Measurements from ENCODE around the gene RASSF9. TPM values are rescaled to one million over a fixed set of nuclear protein-coding genes. Genes with fewer than 3 reads are reported as not detected.

RASSF9 gene
- total RNA-seq: 0.32 and 0.43 TPM in 2 replicates

- peak; percentile 80 for DNase-seq (ENCODE audit: low read depth)
- TF ChIP-seq CTCF (IDR thresholded peaks at IDR 0.05; ENCODE audit: insufficient read depth, low read depth, low read length): no peak
- peak within 1 kb of the TSS; percentile 17 for H3K4me3 ChIP-seq (ENCODE audit: low read depth, low read length)
Observed at GRCh38 chr12:85836197-85837090, at the start of gene RASSF9. Gene RASSF9 (minus strand): TSS chr12:85836409. CDS start chr12:85836201, 208 bp downstream.

- no peak for DNase-seq (ENCODE audit: low read depth)
- H3K4me3 ChIP-seq (ENCODE audit: low read depth, low read length): no peak overlapping the region
- TF ChIP-seq CTCF (IDR thresholded peaks at IDR 0.05; ENCODE audit: insufficient read depth, low read depth, low read length): no peak
Observed at GRCh38 chr12:85883763-85884162, 47.6 kb upstream of the RASSF9 start.

- TF ChIP-seq CTCF (IDR thresholded peaks at IDR 0.05; ENCODE audit: insufficient read depth, low read depth, low read length): no peak
- DNase-seq (ENCODE audit: low read depth): no peak
- no peak overlapping the region for H3K4me3 ChIP-seq (ENCODE audit: low read depth, low read length)
Observed at GRCh38 chr12:85877459-85877858, 41.2 kb upstream of the RASSF9 start.

GRCh38 chr12:85874031-85874461 lies 37.8 kb upstream of the RASSF9 start, which contains the start of gene NTS:
Gene NTS (plus strand): TSS chr12:85874295. CDS start chr12:85874404, 109 bp downstream.
- no peak for TF ChIP-seq CTCF (IDR thresholded peaks at IDR 0.05; ENCODE audit: insufficient read depth, low read depth, low read length)

GRCh38 chr12:85872497-85873091 lies 36.4 kb upstream of the RASSF9 start:
- TF ChIP-seq CTCF (IDR thresholded peaks at IDR 0.05; ENCODE audit: insufficient read depth, low read depth, low read length): peak; percentile 83
- peak; percentile 65 for DNase-seq (ENCODE audit: low read depth)
- no peak overlapping the region for H3K4me3 ChIP-seq (ENCODE audit: low read depth, low read length)

More at GRCh38 chr12:85874031-85874461, 37.8 kb upstream of the RASSF9 start, which contains the start of gene NTS:
- H3K4me3 ChIP-seq (ENCODE audit: low read depth, low read length): no peak within 1 kb of the TSS
- no peak for DNase-seq (ENCODE audit: low read depth)

- DNase-seq (ENCODE audit: low read depth): peak; percentile 65
- no peak overlapping the region for H3K4me3 ChIP-seq (ENCODE audit: low read depth, low read length)
- TF ChIP-seq CTCF (IDR thresholded peaks at IDR 0.05; ENCODE audit: insufficient read depth, low read depth, low read length): peak; percentile 75
Observed at GRCh38 chr12:85866986-85867776, 31.0 kb upstream of the RASSF9 start.

Data from fibroblast of villous mesenchyme (primary cell).